Measurements from ENCODE around the gene ELFN2.

DNA sequence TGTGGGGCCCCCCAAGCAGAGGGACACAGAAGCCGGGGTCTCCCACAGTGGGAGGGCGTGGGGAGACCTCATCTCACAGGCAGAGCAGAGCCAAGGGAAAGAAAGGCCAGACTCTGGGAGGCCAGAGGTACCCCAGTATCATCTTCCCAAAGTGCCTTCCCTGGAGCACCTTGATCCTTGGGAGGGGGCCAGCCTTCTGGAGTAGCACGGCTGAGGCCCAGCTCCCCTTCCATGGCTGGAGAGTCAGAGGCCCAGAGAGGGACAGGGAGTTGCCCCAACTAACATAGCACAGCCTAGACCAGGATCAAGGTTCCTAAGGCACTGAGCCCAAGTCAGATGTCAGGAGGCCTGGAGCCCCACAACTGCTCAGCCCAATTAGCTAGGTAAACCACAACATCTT is 50.6 kb downstream of the ELFN2 start:
- no peak for TF ChIP-seq POLR2A (IDR thresholded peaks at IDR 0.05)
- TF ChIP-seq CTCF (IDR thresholded peaks at IDR 0.05): no peak
